ENCODE data around the gene PPARG. TPM values are rescaled to one million over a fixed set of nuclear protein-coding genes. Genes with fewer than 3 reads are reported as not detected.

Gene PPARG
- polyA plus RNA-seq, 2 of the 4 experiments (the other 2 are of a cell fraction): 38.9 to 43.1 TPM

GRCh38 chr3:12345141-12345561, 56.3 kb downstream of the PPARG start:
- peak; percentile 16 to 39 for DNase-seq (ENCODE audit: low read depth in 1 of 2, low spot score in 1 of 2)
- ChIA-PET POLR2A (no interaction called here), CTCF (interaction anchor here (1.2 to 1.7 kb wide), 3 partner anchors 19 to 188 kb away, joined by 3 to 5 read pairs (median 3); no protein-coding TSS in a partner anchor)
- ATAC-seq: 0 out of 6 replicates have a peak, but pooled peaks of 1 of the 2 experiments have one; percentile 33
- H3K4me1 ChIP-seq: peaks cover 51% of the 10 kb centered on the region
- WGBS (ENCODE audit: missing lambda C conversion rate): 35% methylated on average over 5 of the region's 5 CpGs
- no peak for FAIRE-seq
- H3K4me3 ChIP-seq: no peak overlapping the region
- peak overlapping the region; percentile 38 for H3K4me2 ChIP-seq
- H3K27ac ChIP-seq: peak overlapping the region; percentile 11 to 71; a peak in 4 of 6 replicates
- H3K9me3 ChIP-seq: no peaks in the 10 kb centered on the region
- TF ChIP-seq MAX (IDR thresholded peaks at IDR 0.05) (no peak), KDM1A (IDR thresholded peaks at IDR 0.05; ENCODE audit: low read depth) (no peak), ZC3H11A (IDR thresholded peaks at IDR 0.05) (no peak), JUN (IDR thresholded peaks at IDR 0.05) (peak in 1 of 2 experiments; percentile 42; a peak in 1 of 5 replicates), ZNF302 (CRISPR knock-in tag; IDR thresholded peaks at IDR 0.05) (no peak), CBX2 (IDR thresholded peaks at IDR 0.05; ENCODE audit: borderline replicate concordance, low read depth) (no peak), SREBF2 (IDR thresholded peaks at IDR 0.05) (no peak), USF2 (IDR thresholded peaks at IDR 0.05) (no peak), CHD4 (IDR thresholded peaks at IDR 0.05; ENCODE audit: borderline replicate concordance) (no peak), E2F6 (IDR thresholded peaks at IDR 0.05; ENCODE audit: borderline replicate concordance, low read depth) (no peak), FOSB (CRISPR knock-in tag; IDR thresholded peaks at IDR 0.05) (no peak), RNF2 (IDR thresholded peaks at IDR 0.05; ENCODE audit: borderline replicate concordance, low read depth) (no peak), RARB (CRISPR knock-in tag; IDR thresholded peaks at IDR 0.05) (no peak), REST (IDR thresholded peaks at IDR 0.05) (no peak), EHMT2 (IDR thresholded peaks at IDR 0.05; ENCODE audit: low read depth) (no peak), HDAC2 (IDR thresholded peaks at IDR 0.05) (no peak), RCOR1 (IDR thresholded peaks at IDR 0.05; ENCODE audit: low read depth, low read length) (no peak), ZFP36 (IDR thresholded peaks at IDR 0.05; ENCODE audit: borderline replicate concordance, partially characterized antibody) (no peak), POLR2A (IDR thresholded peaks at IDR 0.05; ENCODE audit: low read length) (no peak), CBX8 (IDR thresholded peaks at IDR 0.05) (no peak), MAFK (IDR thresholded peaks at IDR 0.05; ENCODE audit: partially characterized antibody) (peak; percentile 63), HOXB13 (CRISPR knock-in tag; IDR thresholded peaks at IDR 0.05; ENCODE audit: low read depth) (no peak), FOXS1 (CRISPR knock-in tag; IDR thresholded peaks at IDR 0.05) (no peak), HMGXB4 (CRISPR knock-in tag; IDR thresholded peaks at IDR 0.05; ENCODE audit: borderline replicate concordance) (no peak), CHD2 (IDR thresholded peaks at IDR 0.05; ENCODE audit: low read length, partially characterized antibody) (no peak), HEYL (CRISPR knock-in tag; IDR thresholded peaks at IDR 0.05) (no peak), SMC3 (IDR thresholded peaks at IDR 0.05) (no peak), CEBPB (IDR thresholded peaks at IDR 0.05) (peak in 1 of 2 experiments; percentile 35; a peak in 2 of 4 replicates), NR3C1 (IDR thresholded peaks at IDR 0.05) (no peak), ELK1 (IDR thresholded peaks at IDR 0.05; ENCODE audit: low read depth, low read length) (no peak), ZSCAN20 (CRISPR knock-in tag; IDR thresholded peaks at IDR 0.05) (no peak), KDM5A (IDR thresholded peaks at IDR 0.05) (no peak), MYC (IDR thresholded peaks at IDR 0.05; ENCODE audit: borderline replicate concordance, low read length) (no peak), BCL3 (IDR thresholded peaks at IDR 0.05) (no peak)
